ENCODE results near the gene KCNA3.

GRCh38 chr1:110631836-110632620 lies 42.7 kb downstream of the KCNA3 start:
- no peak for TF ChIP-seq POLR2A (IDR thresholded peaks at IDR 0.05)
- no peak for TF ChIP-seq CTCF (IDR thresholded peaks at IDR 0.05)
